ENCODE data around the gene RPL27A. TPM values are rescaled to one million over a fixed set of nuclear protein-coding genes. Genes with fewer than 3 reads are reported as not detected.

The RPL27A gene
- total RNA-seq, 4 donors from 2014 or later = 913 to 2,100 (median 1,383) TPM

DNA sequence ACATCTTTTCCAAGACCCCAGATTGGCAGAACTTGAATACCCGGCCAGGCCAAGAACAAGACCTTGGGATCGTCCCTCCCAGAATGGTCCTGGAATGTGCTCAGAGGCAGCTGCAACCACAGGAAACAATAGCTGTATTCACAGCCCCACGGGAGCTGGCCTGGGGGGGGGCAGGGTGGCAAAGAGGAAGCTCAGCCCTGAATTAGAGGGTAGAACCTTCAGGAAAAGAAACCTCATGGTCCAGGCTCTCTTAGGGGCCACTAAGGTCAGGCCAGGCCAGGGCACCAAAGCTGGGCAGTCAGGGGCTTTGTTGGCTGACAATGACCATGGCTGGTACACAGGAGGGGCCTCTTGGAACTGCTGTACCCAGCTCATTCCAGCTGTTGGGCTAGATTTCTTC is 17.3 kb downstream of the RPL27A start:
- WGBS, 2 donors = 31 to 39% methylated on average over 3 of the region's 3 CpGs
- DNase-seq (ENCODE audit: low spot score in 2 of 2) = no peak
- H3K4me3 ChIP-seq (ENCODE audit: low read depth, poor library complexity, severe bottlenecking) = no peak overlapping the region
- TF ChIP-seq, protein P1, sequence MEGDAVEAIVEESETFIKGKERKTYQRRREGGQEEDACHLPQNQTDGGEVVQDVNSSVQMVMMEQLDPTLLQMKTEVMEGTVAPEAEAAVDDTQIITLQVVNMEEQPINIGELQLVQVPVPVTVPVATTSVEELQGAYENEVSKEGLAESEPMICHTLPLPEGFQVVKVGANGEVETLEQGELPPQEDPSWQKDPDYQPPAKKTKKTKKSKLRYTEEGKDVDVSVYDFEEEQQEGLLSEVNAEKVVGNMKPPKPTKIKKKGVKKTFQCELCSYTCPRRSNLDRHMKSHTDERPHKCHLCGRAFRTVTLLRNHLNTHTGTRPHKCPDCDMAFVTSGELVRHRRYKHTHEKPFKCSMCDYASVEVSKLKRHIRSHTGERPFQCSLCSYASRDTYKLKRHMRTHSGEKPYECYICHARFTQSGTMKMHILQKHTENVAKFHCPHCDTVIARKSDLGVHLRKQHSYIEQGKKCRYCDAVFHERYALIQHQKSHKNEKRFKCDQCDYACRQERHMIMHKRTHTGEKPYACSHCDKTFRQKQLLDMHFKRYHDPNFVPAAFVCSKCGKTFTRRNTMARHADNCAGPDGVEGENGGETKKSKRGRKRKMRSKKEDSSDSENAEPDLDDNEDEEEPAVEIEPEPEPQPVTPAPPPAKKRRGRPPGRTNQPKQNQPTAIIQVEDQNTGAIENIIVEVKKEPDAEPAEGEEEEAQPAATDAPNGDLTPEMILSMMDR (IDR thresholded peaks at IDR 0.05) = no peak
- TF ChIP-seq POLR2A (IDR thresholded peaks at IDR 0.05) = no peak
- intact Hi-C loops (cut with DNase I; ENCODE audit: low total_unique reads) = loop anchor here (10.0 kb wide), 1 partner anchor 255 kb away; no protein-coding TSS in a partner anchor

DNA sequence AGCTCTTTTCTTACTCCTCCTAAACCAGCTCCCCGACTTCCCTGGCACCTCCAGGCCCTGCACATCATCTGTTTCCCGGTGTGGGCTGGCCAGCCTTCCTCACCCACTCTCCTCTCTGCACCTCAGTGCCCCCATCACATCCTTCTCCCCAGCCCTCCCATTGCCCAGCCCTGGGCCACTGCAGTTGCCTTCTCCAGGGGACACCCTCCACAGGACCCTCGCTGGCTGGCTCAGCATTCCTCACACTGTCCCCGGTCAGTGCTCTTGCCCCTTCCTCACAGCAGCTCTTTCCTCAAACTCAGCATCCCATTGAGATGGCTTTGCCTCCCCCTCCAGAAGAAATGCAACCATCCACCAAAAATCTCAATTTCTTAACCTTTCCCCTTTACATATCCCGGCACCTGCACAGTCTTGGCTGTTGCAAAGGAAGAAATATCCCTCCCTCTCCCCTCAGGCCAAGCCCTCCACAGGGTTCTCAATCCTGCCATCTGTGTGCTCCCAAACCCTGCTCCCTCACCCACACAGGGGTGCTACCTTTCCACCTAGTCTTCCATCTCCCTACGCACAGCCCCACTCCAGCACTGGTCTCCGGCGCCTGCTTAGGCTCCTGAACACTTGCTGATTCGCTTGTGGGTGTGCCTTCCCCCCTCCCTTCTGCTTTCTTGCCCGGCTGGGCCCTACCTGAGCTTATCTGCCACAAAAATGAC is 19.5 kb downstream of the RPL27A start:
- WGBS, 2 donors = 89 to 90% methylated on average over 10 of the region's 10 CpGs
- no peak for DNase-seq (ENCODE audit: low spot score in 2 of 2)
- intact Hi-C loops (cut with DNase I; ENCODE audit: low total_unique reads) = no loop called here
- TF ChIP-seq, protein P1 (IDR thresholded peaks at IDR 0.05) = no peak
- H3K4me3 ChIP-seq (ENCODE audit: low read depth, poor library complexity, severe bottlenecking) = no peak overlapping the region

DNA sequence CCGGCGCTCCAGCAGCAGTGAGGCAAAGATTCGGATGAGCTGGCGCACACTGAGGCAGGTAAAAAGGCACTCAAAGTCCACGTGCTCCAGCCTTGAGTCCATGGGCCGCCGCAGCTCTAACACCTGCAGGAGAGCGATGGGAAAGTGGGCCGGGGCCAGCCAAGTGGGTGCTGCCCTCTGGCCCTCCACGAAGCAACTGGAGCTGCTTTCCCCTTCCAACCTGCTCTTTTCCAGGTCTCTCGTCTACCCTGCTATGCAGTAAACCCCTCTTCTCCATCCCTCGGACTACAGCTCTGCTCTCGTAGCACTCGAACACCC is 20.0 kb downstream of the RPL27A start:
- intact Hi-C loops (cut with DNase I; ENCODE audit: low total_unique reads) = no loop called here
- WGBS, 2 donors = 91 to 92% methylated on average over 10 to 14 of the region's 14 CpGs
- H3K4me3 ChIP-seq (ENCODE audit: low read depth, poor library complexity, severe bottlenecking) = no peak overlapping the region
- TF ChIP-seq POLR2A (IDR thresholded peaks at IDR 0.05) = no peak
- TF ChIP-seq, protein P1 (IDR thresholded peaks at IDR 0.05) = no peak
- DNase-seq (ENCODE audit: low spot score in 2 of 2) = no peak

DNA sequence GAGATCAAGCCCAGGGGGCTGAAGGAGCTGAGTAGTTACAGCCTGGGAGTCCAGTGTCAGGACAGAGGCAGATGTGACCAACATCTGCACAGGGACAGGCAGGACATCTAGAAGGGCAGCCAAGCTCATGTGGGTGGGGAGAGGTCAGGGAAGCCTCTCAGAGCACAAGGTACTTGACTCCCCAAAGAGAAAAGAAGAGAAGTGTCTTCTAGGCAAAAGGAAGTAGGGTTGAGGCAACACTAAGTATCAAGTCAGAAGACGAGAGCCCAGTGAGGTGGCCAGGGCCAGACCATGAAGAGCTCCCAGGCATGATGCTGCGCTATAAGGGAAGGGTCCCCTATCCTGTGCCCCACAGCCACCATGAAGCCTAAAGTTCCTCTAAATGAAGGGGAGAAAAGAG is 21.5 kb downstream of the RPL27A start:
- no peak for TF ChIP-seq POLR2A (IDR thresholded peaks at IDR 0.05)
- TF ChIP-seq, protein P1 (IDR thresholded peaks at IDR 0.05) = no peak
- 83 to 90% methylated on average over 2 of the region's 2 CpGs for WGBS, 2 donors
- DNase-seq (ENCODE audit: low spot score in 2 of 2) = no peak
- H3K4me3 ChIP-seq (ENCODE audit: low read depth, poor library complexity, severe bottlenecking) = no peak overlapping the region
- intact Hi-C loops (cut with DNase I; ENCODE audit: low total_unique reads) = no loop called here

DNA sequence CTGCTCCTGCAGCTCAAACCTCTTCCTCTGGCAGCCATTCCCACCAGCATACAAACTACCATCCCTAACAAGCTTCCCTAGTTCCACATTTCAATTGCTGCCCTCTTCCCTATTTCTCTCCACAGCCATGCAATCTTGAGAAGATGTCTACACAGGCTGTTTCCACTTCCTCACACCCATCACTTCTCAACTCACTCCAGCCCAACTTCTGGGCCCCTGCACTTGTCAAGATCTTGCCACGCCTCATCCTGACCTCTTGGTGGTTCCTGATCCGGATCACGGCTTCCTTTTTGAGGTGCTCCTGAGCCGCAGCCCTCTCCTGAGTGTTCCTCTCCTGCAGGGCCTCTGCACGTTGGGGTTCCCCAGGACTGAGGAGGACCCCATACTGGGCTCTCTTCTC is 22.6 kb downstream of the RPL27A start:
- 77 to 81% methylated on average over 5 of the region's 5 CpGs for WGBS, 2 donors
- intact Hi-C loops (cut with DNase I; ENCODE audit: low total_unique reads) = no loop called here
- no peak overlapping the region for H3K4me3 ChIP-seq (ENCODE audit: low read depth, poor library complexity, severe bottlenecking)

More for the DNA sequence above, 22.6 kb downstream of the RPL27A start:
- no peak for DNase-seq (ENCODE audit: low spot score in 2 of 2)
- no peak for TF ChIP-seq POLR2A (IDR thresholded peaks at IDR 0.05)
- TF ChIP-seq, protein P1 (IDR thresholded peaks at IDR 0.05) = no peak

Measured in lower leg skin (tissue), 4 donors.